SU-DHL-6 (cell line): Measurements from ENCODE around the gene GPR33.
"Not testable (repeated sequence)": the region's sequence is repeated elsewhere in the genome, so short reads cannot be mapped to it uniquely, and the experiment has no call there.

ENCODE experiments used
- H2AFZ ChIP-seq: fragments of 200-600 bp; sonication (generic); 2 replicates; pipeline ENCODE4 v1.6.1; 2014; ENCODE audit warnings: low read depth, mild to moderate bottlenecking, moderate library complexity, mixed read lengths, antibody characterized with exemption, low read length; ENCODE audit not compliant: severe bottlenecking
- H3F3A ChIP-seq: fragments of 200-600 bp; shearing (Covaris generic); 2 replicates; pipeline ENCODE4 v1.6.0; 2016; ENCODE audit warnings: antibody characterized with exemption, mild to moderate bottlenecking; ENCODE audit not compliant: insufficient read depth
- H3K27ac ChIP-seq: fragments of 200-600 bp; sonication (generic); 2 replicates; pipeline ENCODE4 v1.5.1; 2016; ENCODE audit warnings: low read depth, mild to moderate bottlenecking, low read length, moderate library complexity, mixed read lengths
- H3K27me3 ChIP-seq: fragments of 200-600 bp; sonication (generic), shearing (Covaris generic); 2 replicates; pipeline ENCODE4 v1.6.0; 2014; ENCODE audit warnings: mild to moderate bottlenecking, low read length
- H3K36me3 ChIP-seq: fragments of 200-600 bp; sonication (generic); 2 replicates; pipeline ENCODE4 v1.6.1; 2014; ENCODE audit warnings: mild to moderate bottlenecking, low read length, mixed read lengths
- H3K4me2 ChIP-seq: fragments of 300-600, 200-600 bp; shearing (Covaris generic), sonication (generic); 2 replicates; pipeline ENCODE4 v1.6.0; 2014; ENCODE audit warnings: low read length, low read depth, mild to moderate bottlenecking; ENCODE audit not compliant: poor library complexity, severe bottlenecking
- H3K4me3 ChIP-seq: fragments of 200-600 bp; sonication (generic); 2 replicates; pipeline ENCODE4 v1.5.1; 2014; ENCODE audit warnings: antibody characterized with exemption, low read length, mild to moderate bottlenecking, mixed read lengths; ENCODE audit not compliant: insufficient read depth, poor library complexity, severe bottlenecking
- H3K79me2 ChIP-seq: fragments of 200-600 bp; sonication (generic); 2 replicates; pipeline ENCODE4 v1.6.1; 2014; ENCODE audit warnings: mild to moderate bottlenecking, low read length, moderate library complexity; ENCODE audit not compliant: insufficient read depth
- H3K9ac ChIP-seq: fragments of 200-600 bp; sonication (generic); 2 replicates; pipeline ENCODE4 v1.7.0; 2014; ENCODE audit warnings: mild to moderate bottlenecking, low read length
- H3K9me2 ChIP-seq: fragments of 200-600 bp; sonication (generic); replicated peaks from 2 replicates; pipeline ENCODE4 v1.6.1; 2014; ENCODE audit warnings: low read length; ENCODE audit not compliant: insufficient read depth
- H3K9me3 ChIP-seq: fragments of 200-600 bp; sonication (generic); 2 replicates; pipeline ENCODE4 v1.6.1; 2014; ENCODE audit warnings: low read length, mixed read lengths; ENCODE audit not compliant: insufficient read depth
- H4K20me1 ChIP-seq: fragments of 200-600 bp; sonication (generic); 2 replicates; pipeline ENCODE4 v1.6.1; 2014; ENCODE audit warnings: low read depth, mild to moderate bottlenecking, antibody characterized with exemption, low read length, moderate library complexity, mixed read lengths
- CTCF ChIP-seq: fragments of 200-600 bp; sonication (generic); IDR thresholded peaks from one replicate; pipeline ENCODE4 v1.5.1; 2017; ENCODE audit warnings: antibody characterized with exemption, mild to moderate bottlenecking, low read length, moderate library complexity; ENCODE audit not compliant: insufficient read depth, poor library complexity, severe bottlenecking
- EZH2phosphoT487 ChIP-seq: fragments of 200-600 bp; sonication (generic), shearing (Covaris generic); conservative IDR thresholded peaks from 2 replicates; pipeline ENCODE4 v1.6.1; 2018; ENCODE audit warnings: mild to moderate bottlenecking, antibody characterized with exemption, low read length, moderate library complexity, mixed read lengths

Gene GPR33

GRCh38 chr14:31465111-31465510, 22.7 kb downstream of the GPR33 start:
- no peaks in the 10 kb centered on the region for H3K36me3 ChIP-seq

GRCh38 chr14:31462450-31462849, 25.4 kb downstream of the GPR33 start:
- H3K27ac ChIP-seq, H3K9me2 ChIP-seq, H3K4me2 ChIP-seq, H3K9ac ChIP-seq, H3K36me3 ChIP-seq, H3K79me2 ChIP-seq, H3K4me3 ChIP-seq, H4K20me1 ChIP-seq, H3K27me3 ChIP-seq, H3F3A ChIP-seq, H3K9me3 ChIP-seq, H2AFZ ChIP-seq: not testable (repeated sequence)

More at GRCh38 chr14:31465111-31465510, 22.7 kb downstream of the GPR33 start:
- Histone ChIP-seq H3K79me2 (no peaks in the 10 kb centered on the region), H3K9me2 (no peaks in the 10 kb centered on the region), H3K9me3 (no peaks in the 10 kb centered on the region), H3K9ac (no peak overlapping the region), H3F3A (no peaks in the 10 kb centered on the region), H2AFZ (no peak overlapping the region), H3K27ac (no peak overlapping the region), H3K4me2 (no peak overlapping the region), H3K27me3 (no peaks in the 10 kb centered on the region), H3K4me3 (no peak overlapping the region), H4K20me1 (no peaks in the 10 kb centered on the region)
- TF ChIP-seq CTCF (no peak), EZH2phosphoT487 (no peak)

- Histone ChIP-seq H3K4me3 (no peak overlapping the region), H3K4me2 (no peak overlapping the region), H3K27ac (no peak overlapping the region), H2AFZ (no peak overlapping the region), H3K9me2 (no peaks in the 10 kb centered on the region), H3K36me3 (no peaks in the 10 kb centered on the region), H3K27me3 (no peaks in the 10 kb centered on the region), H3K9me3 (no peaks in the 10 kb centered on the region), H3F3A (no peaks in the 10 kb centered on the region), H3K79me2 (peaks cover 6% of the 10 kb centered on the region), H3K9ac (no peak overlapping the region), H4K20me1 (no peaks in the 10 kb centered on the region)
- TF ChIP-seq EZH2phosphoT487 = no peak
- TF ChIP-seq CTCF = no peak
Observed at GRCh38 chr14:31461545-31461944, 26.3 kb downstream of the GPR33 start.

- H3K9ac ChIP-seq = peak overlapping the region; percentile 97
Observed at GRCh38 chr14:31457665-31458659, 29.9 kb downstream of the GPR33 start.

More at GRCh38 chr14:31457665-31458659, 29.9 kb downstream of the GPR33 start:
- Histone ChIP-seq H3K79me2 (peaks cover 34% of the 10 kb centered on the region), H2AFZ (peak overlapping the region; percentile 97), H3K4me3 (peak overlapping the region; percentile 92), H4K20me1 (no peaks in the 10 kb centered on the region), H3K27ac (no peak overlapping the region), H3K27me3 (no peaks in the 10 kb centered on the region), H3K9me3 (no peaks in the 10 kb centered on the region), H3K9me2 (no peaks in the 10 kb centered on the region), H3K36me3 (peaks cover 3% of the 10 kb centered on the region; the same call in 1 of the 2 replicates), H3F3A (peaks cover 9% of the 10 kb centered on the region; the same call in 1 of the 2 replicates), H3K4me2 (peak overlapping the region; percentile 97)
- TF ChIP-seq CTCF (no peak), EZH2phosphoT487 (no peak)
